ENCODE data around the gene KIN.
"Not testable (repeated sequence)": the region's sequence is repeated elsewhere in the genome, so short reads cannot be mapped to it uniquely, and the experiment has no call there.

Gene KIN

GRCh38 chr10:7734821-7735220, 53.0 kb downstream of the KIN start:
- DNase-seq (ENCODE audit: low read depth in 2 of 2), result no peak

GRCh38 chr10:7722927-7723529, 64.8 kb downstream of the KIN start:
- DNase-seq (ENCODE audit: low read depth in 2 of 2), result no peak

- DNase-seq (ENCODE audit: low read depth in 2 of 2), result no peak
These were observed 67.3 kb downstream of the KIN start for GRCh38 chr10:7720478-7720877.

- no peak for DNase-seq (ENCODE audit: low read depth in 2 of 2)
These were observed 69.1 kb downstream of the KIN start for GRCh38 chr10:7718685-7719084.

- no peak for DNase-seq (ENCODE audit: low read depth in 2 of 2)
These were observed 70.0 kb downstream of the KIN start for GRCh38 chr10:7717767-7718166.

GRCh38 chr10:7715515-7715914, 72.3 kb downstream of the KIN start:
- DNase-seq (ENCODE audit: low read depth in 2 of 2), result no peak

GRCh38 chr10:7711075-7711474, 76.7 kb downstream of the KIN start:
- not testable (repeated sequence) for DNase-seq (ENCODE audit: low read depth in 2 of 2)

GRCh38 chr10:7710446-7710845, 77.3 kb downstream of the KIN start:
- DNase-seq (ENCODE audit: low read depth in 2 of 2), result no peak

- DNase-seq (ENCODE audit: low read depth in 2 of 2), result no peak
These were observed 79.0 kb downstream of the KIN start for GRCh38 chr10:7708832-7709231.

- DNase-seq (ENCODE audit: low read depth in 2 of 2), result no peak
These were observed 79.8 kb downstream of the KIN start for GRCh38 chr10:7707858-7708622.

- no peak for DNase-seq (ENCODE audit: low read depth in 2 of 2)
These were observed 80.7 kb downstream of the KIN start for GRCh38 chr10:7707102-7707501.

- no peak for DNase-seq (ENCODE audit: low read depth in 2 of 2)
These were observed 81.2 kb downstream of the KIN start for GRCh38 chr10:7706534-7707073.

- no peak for DNase-seq (ENCODE audit: low read depth in 2 of 2)
These were observed 82.5 kb downstream of the KIN start for GRCh38 chr10:7705341-7705740.

- no peak for DNase-seq (ENCODE audit: low read depth in 2 of 2)
These were observed 83.4 kb downstream of the KIN start for GRCh38 chr10:7704071-7705016.

GRCh38 chr10:7703140-7703539, 84.7 kb downstream of the KIN start, which contains the start of gene ITIH2:
TSS of gene ITIH2 (plus strand) at chr10:7703316. CDS start at chr10:7703435, 119 bp downstream.
- no peak for DNase-seq (ENCODE audit: low read depth in 2 of 2)

- DNase-seq (ENCODE audit: low read depth in 2 of 2), result no peak
These were observed 85.4 kb downstream of the KIN start for GRCh38 chr10:7702288-7702812.

GRCh38 chr10:7701158-7701742, 86.5 kb downstream of the KIN start:
- DNase-seq (ENCODE audit: low read depth in 2 of 2), result no peak

All from activated CD8-positive, alpha-beta memory T cell treated with anti-CD3 and anti-CD28 coated beads for 4 hours (primary cell).